AG04450 (cell line): Measurements from ENCODE around the gene MYH1. TPM values are rescaled to one million over a fixed set of nuclear protein-coding genes. Genes with fewer than 3 reads are reported as not detected.

Experiments used
- CTCF ChIA-PET: fragments of 300-600, 350-600 bp; formaldehyde crosslinking; extraction: SDS; loops from one replicate; lab custom pipeline; 2022; ENCODE audit warnings: antibody characterized with exemption, inconsistent platforms; lab: Charles Lee
- POLR2A ChIA-PET: fragments of 350-600 bp; formaldehyde crosslinking; extraction: SDS; loops from one replicate; lab custom pipeline; 2021; ENCODE audit warnings: antibody characterized with exemption, inconsistent platforms; lab: Yijun Ruan, JAX
- DNase-seq: peaks from one replicate; pipeline ENCODE4 v3.0.0-alpha.2; 2011; ENCODE audit warnings: low read depth, low spot score
- H3K27ac ChIP-seq: one replicate; pipeline ENCODE4 v1.5.1; 2012; ENCODE audit warnings: low read depth, low read length, control low read depth
- H3K27me3 ChIP-seq: one replicate; pipeline ENCODE4 v1.6.0; 2012; ENCODE audit warnings: low read length; ENCODE audit not compliant: control insufficient read depth, insufficient read depth
- H3K4me3 ChIP-seq: 2 replicates; pipeline ENCODE4 v1.5.1; 2011; ENCODE audit warnings: mild to moderate bottlenecking, low read depth, low read length, control low read depth
- H3K9me3 ChIP-seq: 2 replicates; pipeline ENCODE4 v1.5.1; 2012; ENCODE audit warnings: low read length; ENCODE audit not compliant: control insufficient read depth, insufficient read depth
- polyA plus RNA-seq: library from polyadenylated mRNA; depleted of rRNA; stranded (reverse); fragments of >200 nt; gene quantifications from 2 replicates; pipeline ENCODE4 v1.2.3, GENCODE V29; 2011; rRNA removed
- TF ChIP-seq, protein P1 (sequence below): IDR thresholded peaks from 2 replicates; pipeline ENCODE4 v1.5.1; 2011; ENCODE audit warnings: low read depth, low read length, control low read depth, inconsistent platforms

The MYH1 gene
- polyA plus RNA-seq, 1 experiment, result not detected

- CTCF ChIA-PET, result interaction anchor here (1.5 kb wide), 1 partner anchor 170 kb away, joined by 4 read pairs; no protein-coding TSS in a partner anchor
- H3K27ac ChIP-seq, result no peak overlapping the region
- H3K9me3 ChIP-seq, result peaks cover 7% of the 10 kb centered on the region; the same call in 1 of the 2 replicates
- POLR2A ChIA-PET, result no interaction called here
- no peak overlapping the region for H3K4me3 ChIP-seq
- no peaks in the 10 kb centered on the region for H3K27me3 ChIP-seq
- no peak for DNase-seq
- TF ChIP-seq, protein P1, sequence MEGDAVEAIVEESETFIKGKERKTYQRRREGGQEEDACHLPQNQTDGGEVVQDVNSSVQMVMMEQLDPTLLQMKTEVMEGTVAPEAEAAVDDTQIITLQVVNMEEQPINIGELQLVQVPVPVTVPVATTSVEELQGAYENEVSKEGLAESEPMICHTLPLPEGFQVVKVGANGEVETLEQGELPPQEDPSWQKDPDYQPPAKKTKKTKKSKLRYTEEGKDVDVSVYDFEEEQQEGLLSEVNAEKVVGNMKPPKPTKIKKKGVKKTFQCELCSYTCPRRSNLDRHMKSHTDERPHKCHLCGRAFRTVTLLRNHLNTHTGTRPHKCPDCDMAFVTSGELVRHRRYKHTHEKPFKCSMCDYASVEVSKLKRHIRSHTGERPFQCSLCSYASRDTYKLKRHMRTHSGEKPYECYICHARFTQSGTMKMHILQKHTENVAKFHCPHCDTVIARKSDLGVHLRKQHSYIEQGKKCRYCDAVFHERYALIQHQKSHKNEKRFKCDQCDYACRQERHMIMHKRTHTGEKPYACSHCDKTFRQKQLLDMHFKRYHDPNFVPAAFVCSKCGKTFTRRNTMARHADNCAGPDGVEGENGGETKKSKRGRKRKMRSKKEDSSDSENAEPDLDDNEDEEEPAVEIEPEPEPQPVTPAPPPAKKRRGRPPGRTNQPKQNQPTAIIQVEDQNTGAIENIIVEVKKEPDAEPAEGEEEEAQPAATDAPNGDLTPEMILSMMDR, result no peak
These were observed 71.1 kb downstream of the MYH1 start for GRCh38 chr17:10447026-10447931.

Other genes starting within 250 kb of the MYH1 start
- gene MYH13, start 145.5 kb downstream of the MYH1 start, polyA plus RNA-seq, result not detected in 2 replicates
- not detected in 2 replicates for gene MYH8, start 96.6 kb downstream of the MYH1 start, polyA plus RNA-seq
- gene MYH4, start 49.0 kb downstream of the MYH1 start, polyA plus RNA-seq, result not detected in 2 replicates
- gene MYH2, start 31.1 kb upstream of the MYH1 start, polyA plus RNA-seq, result not detected in 2 replicates
- gene MYH3, start 138.8 kb upstream of the MYH1 start, polyA plus RNA-seq, result 0.31 and 0.66 TPM in 2 replicates
- gene SCO1, start 179.0 kb upstream of the MYH1 start, polyA plus RNA-seq, result 25.1 and 28.5 TPM in 2 replicates
- 11.8 and 15.1 TPM in 2 replicates for gene ADPRM, start 179.1 kb upstream of the MYH1 start, polyA plus RNA-seq
- 5.2 and 6.1 TPM in 2 replicates for gene TMEM220, start 211.5 kb upstream of the MYH1 start, polyA plus RNA-seq